GM12878 (cell line): Measurements from ENCODE around the gene FTL. TPM values are rescaled to one million over a fixed set of nuclear protein-coding genes. Genes with fewer than 3 reads are reported as not detected.
A peak's percentile ranks its signal among the peaks of the same experiment; 100 is the strongest.

ENCODE experiments used
- CEBPZ ChIP-seq: fragments of 150-350 bp; IDR thresholded peaks from 2 replicates; pipeline ENCODE4 v1.6.1; 2016; ENCODE audit warnings: low read depth, low read length
- CTCF ChIP-seq, 3 experiments: IDR thresholded peaks in 2 of 3; conservative IDR thresholded peaks in 1 of 3; 2 replicates each; pipeline ENCODE4 v1.5.1; 2011; ENCODE audit warnings: low read depth in 3 of 3, low read length in 3 of 3, mild to moderate bottlenecking in 3 of 3, control low read depth in 2 of 3, moderate library complexity in 2 of 3, inconsistent platforms in 1 of 3, mixed read lengths in 1 of 3; ENCODE audit not compliant: control insufficient read depth in 2 of 3, insufficient read depth in 1 of 3; ENCODE audit errors: extremely low read depth in 1 of 3
- HDAC6 ChIP-seq: fragments of 200-600 bp; sonication (generic); IDR thresholded peaks from one replicate; pipeline ENCODE4 v1.8.0; 2017; ENCODE audit warnings: antibody characterized with exemption; ENCODE audit not compliant: unreplicated experiment
- MAX ChIP-seq: IDR thresholded peaks from 2 replicates; pipeline ENCODE4 v1.6.1; 2012; ENCODE audit warnings: low read depth, low read length, improper control_type of control experiment
- NFIC ChIP-seq: IDR thresholded peaks from 2 replicates; pipeline ENCODE4 v1.6.1; 2012; ENCODE audit warnings: low read depth, mild to moderate bottlenecking, inconsistent platforms, low read length, moderate library complexity
- NKRF ChIP-seq: fragments of 450-650 bp; conservative IDR thresholded peaks from 2 replicates; pipeline ENCODE4 v1.6.1; 2017; ENCODE audit warnings: mild to moderate bottlenecking, moderate library complexity
- PAX5 ChIP-seq: IDR thresholded peaks from 2 replicates; pipeline ENCODE4 v1.6.1; 2011; ENCODE audit warnings: low read depth, low read length, borderline replicate concordance
- PAX8 ChIP-seq: fragments of 450-650 bp; IDR thresholded peaks from 2 replicates; pipeline ENCODE4 v1.6.1; 2017; ENCODE audit warnings: mild to moderate bottlenecking, moderate library complexity
- POLR2AphosphoS2 ChIP-seq: IDR thresholded peaks from 2 replicates; pipeline ENCODE4 v1.6.1; 2011; ENCODE audit warnings: low read depth, mild to moderate bottlenecking, low read length, improper control_type of control experiment, moderate library complexity
- RAD21 ChIP-seq: IDR thresholded peaks from 2 replicates; pipeline ENCODE4 v1.6.1; 2011; ENCODE audit warnings: mild to moderate bottlenecking, low read depth, low read length, moderate library complexity; ENCODE audit not compliant: insufficient read depth
- RAD51 ChIP-seq: fragments of 450-650 bp; IDR thresholded peaks from 2 replicates; pipeline ENCODE4 v1.6.1; 2016; ENCODE audit warnings: moderate library complexity, mild to moderate bottlenecking, inconsistent platforms
- RELA ChIP-seq: fragments of 450-650 bp; IDR thresholded peaks from 2 replicates; pipeline ENCODE4 v1.8.0; 2014; ENCODE audit warnings: borderline replicate concordance; ENCODE audit not compliant: partially characterized antibody
- TARDBP ChIP-seq: IDR thresholded peaks from 2 replicates; pipeline ENCODE4 v1.6.1; 2016; ENCODE audit warnings: borderline replicate concordance
- TCF3 ChIP-seq: IDR thresholded peaks from 2 replicates; pipeline ENCODE4 v1.6.1; 2012; ENCODE audit warnings: low read depth, mild to moderate bottlenecking, low read length, borderline replicate concordance; ENCODE audit not compliant: insufficient read depth
- USF2 ChIP-seq: IDR thresholded peaks from 2 replicates; pipeline ENCODE4 v1.6.1; 2011; ENCODE audit warnings: low read depth, low read length, improper control_type of control experiment, borderline replicate concordance
- ZBED1 ChIP-seq: IDR thresholded peaks from 2 replicates; pipeline ENCODE4 v1.6.1; 2016; ENCODE audit warnings: borderline replicate concordance
- ZNF207 ChIP-seq: fragments of 450-650 bp; IDR thresholded peaks from 2 replicates; pipeline ENCODE4 v1.6.1; 2014; ENCODE audit warnings: antibody characterized with exemption, mild to moderate bottlenecking, borderline replicate concordance
- ZNF384 ChIP-seq: IDR thresholded peaks from 2 replicates; pipeline ENCODE4 v1.6.1; 2012; ENCODE audit warnings: low read depth, mild to moderate bottlenecking, low read length, improper control_type of control experiment, borderline replicate concordance
- polyA plus RNA-seq, 11 experiments: library from polyadenylated mRNA; depleted of rRNA in 4 of 11; unstranded in 6 of 11; stranded (reverse) in 5 of 11; fragments of >200 nt; fragmentation: Nextera tagmentation in 4 of 11; fragmentation: Illumina TruSeq in 1 of 11; extraction: Ambion mirVana in 4 of 11; extraction: Trizol in 1 of 11; gene quantifications; 1 replicate in 1 of 11; 2 replicates in 10 of 11; pipeline versions ENCODE4 v1.2.1 to v1.2.3, GENCODE V29; 2011 to 2016; ENCODE audit warnings: inconsistent platforms in 2 of 11, missing spikeins in 2 of 11, low read depth in 1 of 11
- total RNA-seq, 4 experiments: library from RNA; depleted of rRNA in 3 of 4; stranded (reverse); fragments of >200 nt in 3 of 4; fragmentation: Illumina TruSeq in 1 of 4; extraction: Trizol in 1 of 4; gene quantifications; 2 replicates each; pipeline versions ENCODE4 v1.2.1 to v1.2.3, GENCODE V29; 2013 to 2021

FTL gene
- total and polyA plus RNA-seq, 10 of the 15 experiments (the other 5 are each of a cell fraction or from before 2014, with no cell fraction given) = 364 to 8,913 (median 1,595) TPM

GRCh38 chr19:48954595-48955307, 10.4 kb upstream of the FTL start, which contains the start of gene BAX (continued):
- TF ChIP-seq NKRF (peak; percentile 92), NFIC (peak; percentile 39; the same call in 1 of the 2 replicates), TARDBP (peak; percentile 75; the same call in 1 of the 2 replicates), POLR2AphosphoS2 (no peak), ZNF207 (peak; percentile 71; the same call in 1 of the 2 replicates), HDAC6 (no peak), PAX5 (0 out of 2 replicates have a peak, but pooled peaks have one; percentile 43), TCF3 (peak; percentile 66; the same call in 1 of the 2 replicates), MAX (peak; percentile 98), USF2 (peak; percentile 99), ZBED1 (no peak), RAD51 (peak; percentile 100), CEBPZ (no peak), PAX8 (no peak), ZNF384 (no peak), RELA (peak; percentile 100), CTCF (IDR thresholded peaks at IDR 0.05 in 2 of 3, conservative IDR thresholded peaks at IDR 0.05 in 1 of 3; ENCODE audit: control insufficient read depth in 2 of 3, extremely low read depth in 1 of 3, insufficient read depth in 1 of 3, low read depth in 3 of 3, low read length in 3 of 3) (peak in 1 of 3 experiments; percentile 18; a peak in 1 of 6 replicates), RAD21 (0 out of 2 replicates have a peak, but pooled peaks have one; percentile 20)
